SK-N-SH (cell line): Measurements from ENCODE around the gene EPHB2.

ENCODE experiments used
- CHD2 ChIP-seq: fragments of 150-350 bp; IDR thresholded peaks from 2 replicates; pipeline ENCODE4 v1.6.1; 2018; ENCODE audit warnings: low read length; ENCODE audit not compliant: partially characterized antibody
- EZH2phosphoT487 ChIP-seq: fragments of 200-600 bp; sonication (generic); IDR thresholded peaks from 2 replicates; pipeline ENCODE4 v1.6.1; 2017; ENCODE audit warnings: low read depth, mixed run types, mild to moderate bottlenecking, antibody characterized with exemption, moderate library complexity, borderline replicate concordance
- GABPA ChIP-seq: IDR thresholded peaks from 2 replicates; pipeline ENCODE4 v1.4.0; 2012; ENCODE audit warnings: low read depth, mild to moderate bottlenecking
- MXI1 ChIP-seq: IDR thresholded peaks from 2 replicates; pipeline ENCODE4 v1.6.1; 2012; ENCODE audit warnings: mild to moderate bottlenecking, low read depth, low read length, improper control_type of control experiment
- PBX3 ChIP-seq: IDR thresholded peaks from 2 replicates; pipeline ENCODE4; 2012
- POLR2AphosphoS5 ChIP-seq: IDR thresholded peaks from 2 replicates; pipeline ENCODE4 v1.6.1; 2012; ENCODE audit warnings: low read depth, low read length
- REST ChIP-seq: IDR thresholded peaks from 2 replicates; pipeline ENCODE4 v1.6.1; 2012; ENCODE audit warnings: mild to moderate bottlenecking, low read depth, low read length, moderate library complexity
- SIN3A ChIP-seq: IDR thresholded peaks from 2 replicates; pipeline ENCODE4 v1.6.1; 2012; ENCODE audit warnings: low read depth, mild to moderate bottlenecking, low read length, moderate library complexity, borderline replicate concordance
- TCF12 ChIP-seq: IDR thresholded peaks from 2 replicates; pipeline ENCODE4 v1.4.0; 2012
- YY1 ChIP-seq: IDR thresholded peaks from 2 replicates; pipeline ENCODE4 v1.4.0; 2012; ENCODE audit warnings: low read depth, mild to moderate bottlenecking
- TF ChIP-seq, protein P1 (sequence below): IDR thresholded peaks from 2 replicates; pipeline ENCODE4 v1.4.0; 2012; ENCODE audit warnings: low read depth
- TF ChIP-seq, protein P2 (sequence below): fragments of 200-600 bp; sonication (generic); IDR thresholded peaks from 2 replicates; pipeline ENCODE4 v1.6.1; 2017; ENCODE audit warnings: antibody characterized with exemption, mild to moderate bottlenecking, moderate library complexity
- TF ChIP-seq, protein P3 (sequence below): fragments of 150-350 bp; IDR thresholded peaks from 2 replicates; pipeline ENCODE4 v1.6.1; 2016; ENCODE audit warnings: mild to moderate bottlenecking, low read depth, low read length

DNA sequence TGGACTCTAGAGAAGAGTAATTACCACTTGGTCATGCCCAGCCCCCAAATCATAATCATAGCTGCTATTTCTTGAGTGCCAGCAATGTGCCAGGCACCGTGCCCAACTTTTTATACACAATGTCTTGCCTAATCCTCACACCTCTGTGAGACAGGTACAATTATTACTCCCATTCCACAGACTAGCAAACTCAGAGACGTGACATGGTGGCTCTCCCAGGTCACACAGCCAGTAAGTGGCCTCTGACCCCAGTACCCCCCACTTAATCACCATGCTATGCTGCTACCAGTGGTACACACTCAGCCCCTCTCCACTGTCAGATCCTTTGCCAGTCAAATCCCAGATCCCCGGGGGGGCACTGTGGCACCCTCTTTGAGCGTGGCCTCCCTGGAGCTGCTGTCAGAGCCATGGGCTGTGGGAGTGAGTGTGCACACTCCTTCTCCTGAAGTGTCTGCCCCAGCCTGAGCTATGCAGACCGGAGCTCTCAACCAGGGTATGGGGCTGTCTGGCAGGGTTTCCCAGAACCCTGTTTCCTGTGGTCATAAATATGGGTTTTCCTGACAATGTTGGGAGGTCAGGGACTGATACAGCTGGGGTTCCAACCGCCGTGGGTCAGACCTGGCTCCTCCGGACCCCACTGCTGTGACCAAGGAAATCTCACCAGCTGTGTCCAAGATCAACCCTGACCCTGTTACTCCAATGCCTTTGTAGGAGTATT, 210.3 kb downstream of the EPHB2 start:
- TF ChIP-seq, protein P1, sequence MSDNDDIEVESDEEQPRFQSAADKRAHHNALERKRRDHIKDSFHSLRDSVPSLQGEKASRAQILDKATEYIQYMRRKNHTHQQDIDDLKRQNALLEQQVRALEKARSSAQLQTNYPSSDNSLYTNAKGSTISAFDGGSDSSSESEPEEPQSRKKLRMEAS, result no peak
- TF ChIP-seq YY1 (no peak), TCF12 (no peak), MXI1 (no peak), REST (no peak), POLR2AphosphoS5 (no peak), EZH2phosphoT487 (no peak), GABPA (no peak), PBX3 (no peak), CHD2 (no peak), SIN3A (no peak)
- TF ChIP-seq, protein P2, sequence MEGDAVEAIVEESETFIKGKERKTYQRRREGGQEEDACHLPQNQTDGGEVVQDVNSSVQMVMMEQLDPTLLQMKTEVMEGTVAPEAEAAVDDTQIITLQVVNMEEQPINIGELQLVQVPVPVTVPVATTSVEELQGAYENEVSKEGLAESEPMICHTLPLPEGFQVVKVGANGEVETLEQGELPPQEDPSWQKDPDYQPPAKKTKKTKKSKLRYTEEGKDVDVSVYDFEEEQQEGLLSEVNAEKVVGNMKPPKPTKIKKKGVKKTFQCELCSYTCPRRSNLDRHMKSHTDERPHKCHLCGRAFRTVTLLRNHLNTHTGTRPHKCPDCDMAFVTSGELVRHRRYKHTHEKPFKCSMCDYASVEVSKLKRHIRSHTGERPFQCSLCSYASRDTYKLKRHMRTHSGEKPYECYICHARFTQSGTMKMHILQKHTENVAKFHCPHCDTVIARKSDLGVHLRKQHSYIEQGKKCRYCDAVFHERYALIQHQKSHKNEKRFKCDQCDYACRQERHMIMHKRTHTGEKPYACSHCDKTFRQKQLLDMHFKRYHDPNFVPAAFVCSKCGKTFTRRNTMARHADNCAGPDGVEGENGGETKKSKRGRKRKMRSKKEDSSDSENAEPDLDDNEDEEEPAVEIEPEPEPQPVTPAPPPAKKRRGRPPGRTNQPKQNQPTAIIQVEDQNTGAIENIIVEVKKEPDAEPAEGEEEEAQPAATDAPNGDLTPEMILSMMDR, result no peak
- TF ChIP-seq, protein P3, sequence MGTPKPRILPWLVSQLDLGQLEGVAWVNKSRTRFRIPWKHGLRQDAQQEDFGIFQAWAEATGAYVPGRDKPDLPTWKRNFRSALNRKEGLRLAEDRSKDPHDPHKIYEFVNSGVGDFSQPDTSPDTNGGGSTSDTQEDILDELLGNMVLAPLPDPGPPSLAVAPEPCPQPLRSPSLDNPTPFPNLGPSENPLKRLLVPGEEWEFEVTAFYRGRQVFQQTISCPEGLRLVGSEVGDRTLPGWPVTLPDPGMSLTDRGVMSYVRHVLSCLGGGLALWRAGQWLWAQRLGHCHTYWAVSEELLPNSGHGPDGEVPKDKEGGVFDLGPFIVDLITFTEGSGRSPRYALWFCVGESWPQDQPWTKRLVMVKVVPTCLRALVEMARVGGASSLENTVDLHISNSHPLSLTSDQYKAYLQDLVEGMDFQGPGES, result no peak
